GM12878 (cell line): ENCODE measurements around the gene UBE2G2. TPM values are rescaled to one million over a fixed set of nuclear protein-coding genes. Genes with fewer than 3 reads are reported as not detected.

Experiments
- ATAC-seq: fragments of 200-7000 bp; cut with Tn5 transposase; 3 replicates; pipeline ENCODE4 v1.9.1; 2020; ENCODE audit warnings: mild to moderate bottlenecking, moderate library complexity
- BruUV-seq: library from RNA; stranded (reverse); fragments of 400-500 nt; replicated peaks from 2 replicates; lab custom pipeline; 2021; lab: Mats Ljungman, UMichigan
- CTCF ChIA-PET: fragments of 300-600 bp; sonication (Branson Sonifier 250); formaldehyde crosslinking; extraction: SDS; loops from one replicate; lab custom pipeline; 2021; ENCODE audit warnings: inconsistent platforms; lab: Yijun Ruan, JAX
- POLR2A ChIA-PET: fragments of 350-600 bp; formaldehyde crosslinking; extraction: SDS; loops from one replicate; lab custom pipeline; 2021; ENCODE audit warnings: inconsistent platforms; lab: Charles Lee
- RAD21 ChIA-PET: fragments of 300-600 bp; sonication (Branson Sonifier 250); formaldehyde crosslinking; loops from one replicate; lab custom pipeline; 2023; ENCODE audit warnings: antibody characterized with exemption; ENCODE audit not compliant: unreplicated experiment; lab: Charles Lee
- SMC1A ChIA-PET: fragments of 300-600 bp; sonication (Branson Sonifier 250); formaldehyde crosslinking; loops from one replicate; lab custom pipeline; 2023; ENCODE audit not compliant: unreplicated experiment, uncharacterized antibody; lab: Charles Lee
- DNase-seq: peaks from one replicate; pipeline ENCODE4 v3.0.0-alpha.2; 2011; ENCODE audit warnings: low read depth, low spot score
- FAIRE-seq: peaks from 3 replicates; lab custom pipeline; 2011; peaks lifted over from hg19 to GRCh38; lab: Jason Lieb, UNC
- H2AFZ ChIP-seq: 2 replicates; pipeline ENCODE4 v1.6.0; 2011; ENCODE audit warnings: low read depth, low read length, control low read depth; ENCODE audit not compliant: control insufficient read depth
- H3K27ac ChIP-seq: 2 replicates; pipeline ENCODE4 v1.5.1; 2011; ENCODE audit warnings: control low read depth; ENCODE audit not compliant: control insufficient read depth, insufficient read depth
- H3K27me3 ChIP-seq, 2 experiments: replicated peaks in 1 of 2; 2 replicates each; pipeline versions ENCODE4 v1.6.0 to v1.6.1; 2011; ENCODE audit warnings: low read length in 1 of 2; ENCODE audit not compliant: control insufficient read depth in 2 of 2, insufficient read depth in 2 of 2
- H3K36me3 ChIP-seq, 2 experiments: 2 replicates each; pipeline ENCODE4 v1.5.1; 2011; ENCODE audit warnings: low read length in 1 of 2; ENCODE audit not compliant: control insufficient read depth in 2 of 2, insufficient read depth in 2 of 2
- H3K4me1 ChIP-seq: 2 replicates; pipeline ENCODE4 v1.6.1; 2011; ENCODE audit warnings: mild to moderate bottlenecking, low read length, moderate library complexity, mixed read lengths; ENCODE audit not compliant: control insufficient read depth, insufficient read depth
- H3K4me2 ChIP-seq: 2 replicates; pipeline ENCODE4 v1.6.0; 2011; ENCODE audit warnings: control low read depth; ENCODE audit not compliant: control insufficient read depth, insufficient read depth
- H3K4me3 ChIP-seq: fragments of 200-600 bp; sonication (generic); 2 replicates; pipeline ENCODE4 v1.5.1; 2016
- H3K79me2 ChIP-seq: 2 replicates; pipeline ENCODE4 v1.6.0; 2011; ENCODE audit warnings: low read length; ENCODE audit not compliant: control insufficient read depth, insufficient read depth
- H3K9ac ChIP-seq: 2 replicates; pipeline ENCODE4 v1.8.0; 2011; ENCODE audit warnings: low read length, control low read depth, mixed read lengths; ENCODE audit not compliant: control insufficient read depth, insufficient read depth
- H3K9me3 ChIP-seq: replicated peaks from 3 replicates; pipeline ENCODE4 v1.5.1; 2011; ENCODE audit warnings: mild to moderate bottlenecking, low read length; ENCODE audit not compliant: control insufficient read depth, insufficient read depth
- H4K20me1 ChIP-seq: 2 replicates; pipeline ENCODE4 v1.6.0; 2011; ENCODE audit not compliant: control insufficient read depth, insufficient read depth
- ESRRA ChIP-seq: IDR thresholded peaks from 2 replicates; pipeline ENCODE4 v1.6.1; 2012; ENCODE audit warnings: mild to moderate bottlenecking, low read length, improper control_type of control experiment
- MAX ChIP-seq: IDR thresholded peaks from 2 replicates; pipeline ENCODE4 v1.6.1; 2012; ENCODE audit warnings: low read depth, low read length, improper control_type of control experiment
- NFIC ChIP-seq: IDR thresholded peaks from 2 replicates; pipeline ENCODE4 v1.6.1; 2012; ENCODE audit warnings: low read depth, mild to moderate bottlenecking, inconsistent platforms, low read length, moderate library complexity
- NFYA ChIP-seq: IDR thresholded peaks from 2 replicates; pipeline ENCODE4 v1.6.1; 2011; ENCODE audit warnings: low read depth, mild to moderate bottlenecking, low read length, improper control_type of control experiment, borderline replicate concordance
- NR2F1 ChIP-seq: fragments of 450-650 bp; conservative IDR thresholded peaks from 2 replicates; pipeline ENCODE4 v1.6.1; 2017; ENCODE audit warnings: mild to moderate bottlenecking
- POLR2AphosphoS5 ChIP-seq: IDR thresholded peaks from 2 replicates; pipeline ENCODE4 v1.6.1; 2011; ENCODE audit warnings: mild to moderate bottlenecking, low read length, inconsistent platforms
- ZBED1 ChIP-seq: IDR thresholded peaks from 2 replicates; pipeline ENCODE4 v1.6.1; 2016; ENCODE audit warnings: borderline replicate concordance
- ZNF217 ChIP-seq: fragments of 450-650 bp; IDR thresholded peaks from 2 replicates; pipeline ENCODE4 v1.6.1; 2017; ENCODE audit warnings: antibody characterized with exemption, mild to moderate bottlenecking
- WGBS: methylation state at CpG from one replicate; pipeline ENCODE4 v1.1.6; 2016; ENCODE audit warnings: low lambda C conversion rate; ENCODE audit not compliant: insufficient replicate concordance, insufficient coverage; ENCODE audit errors: missing lambda C conversion rate; 5-methylcytosine and 5-hydroxymethylcytosine counted together
- in situ Hi-C: fragments of 300-500 bp; cut with MboI; formaldehyde crosslinking; loops from 9 replicates; pipeline ENCODE4 v1.14.3; 2018; ENCODE audit warnings: mixed read lengths
- intact Hi-C: fragments of 100-400 bp; cut with micrococcal nuclease; formaldehyde crosslinking; loops from one replicate; pipeline ENCODE4 v1.14.2; 2022; ENCODE audit not compliant: unreplicated experiment
- polyA plus RNA-seq, 11 experiments: library from polyadenylated mRNA; depleted of rRNA in 4 of 11; unstranded in 6 of 11; stranded (reverse) in 5 of 11; fragments of >200 nt; fragmentation: Nextera tagmentation in 4 of 11; fragmentation: Illumina TruSeq in 1 of 11; extraction: Ambion mirVana in 4 of 11; extraction: Trizol in 1 of 11; gene quantifications; 1 replicate in 1 of 11; 2 replicates in 10 of 11; pipeline versions ENCODE4 v1.2.1 to v1.2.3, GENCODE V29; 2011 to 2016; ENCODE audit warnings: inconsistent platforms in 2 of 11, missing spikeins in 2 of 11, low read depth in 1 of 11
- total RNA-seq, 4 experiments: library from RNA; depleted of rRNA in 3 of 4; stranded (reverse); fragments of >200 nt in 3 of 4; fragmentation: Illumina TruSeq in 1 of 4; extraction: Trizol in 1 of 4; gene quantifications; 2 replicates each; pipeline versions ENCODE4 v1.2.1 to v1.2.3, GENCODE V29; 2013 to 2021
- TF ChIP-seq, protein P1 (sequence below), 3 experiments: IDR thresholded peaks in 2 of 3; conservative IDR thresholded peaks in 1 of 3; 2 replicates each; pipeline ENCODE4 v1.5.1; 2011; ENCODE audit warnings: low read depth in 3 of 3, low read length in 3 of 3, mild to moderate bottlenecking in 3 of 3, control low read depth in 2 of 3, moderate library complexity in 2 of 3, inconsistent platforms in 1 of 3, mixed read lengths in 1 of 3; ENCODE audit not compliant: control insufficient read depth in 2 of 3, insufficient read depth in 1 of 3; ENCODE audit errors: extremely low read depth in 1 of 3
- TF ChIP-seq, protein P2 (sequence below): fragments of 150-350 bp; IDR thresholded peaks from 2 replicates; pipeline ENCODE4 v1.6.1; 2016; ENCODE audit warnings: low read depth, low read length

The UBE2G2 gene
- total and polyA plus RNA-seq, 10 of the 15 experiments (the other 5 are each of a cell fraction or from before 2014, with no cell fraction given): 27.0 to 139 (median 75.9) TPM

- H3K79me2 ChIP-seq: no peaks in the 10 kb centered on the region
- DNase-seq: no peak
- FAIRE-seq: no peak
- POLR2A ChIA-PET: no interaction called here
- RAD21 ChIA-PET: interaction anchor here (0.9 kb wide), 1 partner anchor 51 kb away, joined by 3 read pairs; no protein-coding TSS in a partner anchor
- no peak overlapping the region for H3K27ac ChIP-seq
- intact Hi-C loops (no loop called here), in situ Hi-C loops (no loop called here)
- TF ChIP-seq NR2F1: no peak
- no peak for TF ChIP-seq MAX
- no peak for TF ChIP-seq ZNF217
- no peaks in the 10 kb centered on the region for H4K20me1 ChIP-seq
- SMC1A ChIA-PET: no interaction called here
- H3K9ac ChIP-seq: no peak overlapping the region
- WGBS: 93% methylated on average over 26 of the region's 26 CpGs
- H3K27me3 ChIP-seq: no peaks in the 10 kb centered on the region
- no peaks in the 10 kb centered on the region for H3K9me3 ChIP-seq
- H2AFZ ChIP-seq: no peak overlapping the region
- CTCF ChIA-PET: no interaction called here
- no peak for ATAC-seq
- peaks cover 4 to 33% of the 10 kb centered on the region in 2 experiments; a peak in 3 of 4 replicates for H3K36me3 ChIP-seq
- no peak overlapping the region for H3K4me2 ChIP-seq
- BruUV-seq: no TSS peak
- H3K4me3 ChIP-seq: no peak overlapping the region
- no peaks in the 10 kb centered on the region for H3K4me1 ChIP-seq
These were observed 49.5 kb upstream of the UBE2G2 start for GRCh38 chr21:44850905-44851657.

DNA sequence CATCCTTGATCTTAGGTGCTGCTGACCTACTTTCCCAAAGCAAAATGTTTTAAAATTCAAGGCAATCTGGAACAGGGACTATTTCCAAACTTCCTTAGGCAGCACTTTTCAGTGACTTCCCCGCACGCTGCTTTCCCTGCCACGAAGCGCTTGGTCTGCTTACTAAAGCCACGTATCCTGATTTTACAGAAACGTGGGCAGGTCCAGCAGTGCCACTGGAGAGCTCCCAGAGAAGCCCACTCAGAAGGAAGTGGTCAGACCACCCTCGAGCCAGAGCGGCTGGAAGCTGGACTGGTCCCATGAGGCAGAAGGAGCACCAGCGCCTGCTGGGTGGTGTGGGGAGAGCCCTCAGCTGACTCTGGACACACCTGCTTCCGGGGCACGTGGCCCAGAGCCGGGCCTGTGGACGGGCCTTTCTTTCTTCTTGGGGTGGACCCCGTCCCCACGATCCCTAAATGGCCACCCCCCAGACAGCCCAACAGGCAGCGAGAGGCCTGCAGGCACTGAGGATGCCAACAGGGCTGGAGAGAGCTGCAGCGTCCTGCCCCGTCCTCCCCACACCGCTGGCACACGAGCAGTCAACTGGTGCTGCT is 48.7 kb upstream of the UBE2G2 start:
- Histone ChIP-seq H3K79me2 (no peaks in the 10 kb centered on the region), H3K4me2 (no peak overlapping the region), H3K9me3 (no peaks in the 10 kb centered on the region), H4K20me1 (no peaks in the 10 kb centered on the region), H3K36me3 (peaks cover 0 to 29% of the 10 kb centered on the region in 2 experiments; a peak in 3 of 4 replicates), H3K9ac (no peak overlapping the region), H3K4me1 (no peaks in the 10 kb centered on the region; the same call in 1 of the 2 replicates), H3K4me3 (no peak overlapping the region), H3K27ac (no peak overlapping the region), H2AFZ (no peak overlapping the region), H3K27me3 (no peaks in the 10 kb centered on the region; a peak in 1 of 4 replicates)
- ChIA-PET RAD21 (no interaction called here), CTCF (no interaction called here), SMC1A (no interaction called here), POLR2A (no interaction called here)
- intact Hi-C loops (no loop called here), in situ Hi-C loops (no loop called here)
- ATAC-seq: no peak
- BruUV-seq: no TSS peak
- FAIRE-seq: no peak
- whole genome bisulfite sequencing: 97% methylated on average over 20 of the region's 20 CpGs
- DNase-seq: no peak
- no peak for TF ChIP-seq NFIC
- TF ChIP-seq POLR2AphosphoS5: no peak
- no peak for TF ChIP-seq ZBED1
- no peak for TF ChIP-seq NFYA
- no peak for TF ChIP-seq ESRRA
- TF ChIP-seq, protein P1, sequence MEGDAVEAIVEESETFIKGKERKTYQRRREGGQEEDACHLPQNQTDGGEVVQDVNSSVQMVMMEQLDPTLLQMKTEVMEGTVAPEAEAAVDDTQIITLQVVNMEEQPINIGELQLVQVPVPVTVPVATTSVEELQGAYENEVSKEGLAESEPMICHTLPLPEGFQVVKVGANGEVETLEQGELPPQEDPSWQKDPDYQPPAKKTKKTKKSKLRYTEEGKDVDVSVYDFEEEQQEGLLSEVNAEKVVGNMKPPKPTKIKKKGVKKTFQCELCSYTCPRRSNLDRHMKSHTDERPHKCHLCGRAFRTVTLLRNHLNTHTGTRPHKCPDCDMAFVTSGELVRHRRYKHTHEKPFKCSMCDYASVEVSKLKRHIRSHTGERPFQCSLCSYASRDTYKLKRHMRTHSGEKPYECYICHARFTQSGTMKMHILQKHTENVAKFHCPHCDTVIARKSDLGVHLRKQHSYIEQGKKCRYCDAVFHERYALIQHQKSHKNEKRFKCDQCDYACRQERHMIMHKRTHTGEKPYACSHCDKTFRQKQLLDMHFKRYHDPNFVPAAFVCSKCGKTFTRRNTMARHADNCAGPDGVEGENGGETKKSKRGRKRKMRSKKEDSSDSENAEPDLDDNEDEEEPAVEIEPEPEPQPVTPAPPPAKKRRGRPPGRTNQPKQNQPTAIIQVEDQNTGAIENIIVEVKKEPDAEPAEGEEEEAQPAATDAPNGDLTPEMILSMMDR (IDR thresholded peaks at IDR 0.05 in 2 of 3, conservative IDR thresholded peaks at IDR 0.05 in 1 of 3; ENCODE audit: control insufficient read depth in 2 of 3, extremely low read depth in 1 of 3, insufficient read depth in 1 of 3, low read depth in 3 of 3, low read length in 3 of 3): no peak
- TF ChIP-seq, protein P2, sequence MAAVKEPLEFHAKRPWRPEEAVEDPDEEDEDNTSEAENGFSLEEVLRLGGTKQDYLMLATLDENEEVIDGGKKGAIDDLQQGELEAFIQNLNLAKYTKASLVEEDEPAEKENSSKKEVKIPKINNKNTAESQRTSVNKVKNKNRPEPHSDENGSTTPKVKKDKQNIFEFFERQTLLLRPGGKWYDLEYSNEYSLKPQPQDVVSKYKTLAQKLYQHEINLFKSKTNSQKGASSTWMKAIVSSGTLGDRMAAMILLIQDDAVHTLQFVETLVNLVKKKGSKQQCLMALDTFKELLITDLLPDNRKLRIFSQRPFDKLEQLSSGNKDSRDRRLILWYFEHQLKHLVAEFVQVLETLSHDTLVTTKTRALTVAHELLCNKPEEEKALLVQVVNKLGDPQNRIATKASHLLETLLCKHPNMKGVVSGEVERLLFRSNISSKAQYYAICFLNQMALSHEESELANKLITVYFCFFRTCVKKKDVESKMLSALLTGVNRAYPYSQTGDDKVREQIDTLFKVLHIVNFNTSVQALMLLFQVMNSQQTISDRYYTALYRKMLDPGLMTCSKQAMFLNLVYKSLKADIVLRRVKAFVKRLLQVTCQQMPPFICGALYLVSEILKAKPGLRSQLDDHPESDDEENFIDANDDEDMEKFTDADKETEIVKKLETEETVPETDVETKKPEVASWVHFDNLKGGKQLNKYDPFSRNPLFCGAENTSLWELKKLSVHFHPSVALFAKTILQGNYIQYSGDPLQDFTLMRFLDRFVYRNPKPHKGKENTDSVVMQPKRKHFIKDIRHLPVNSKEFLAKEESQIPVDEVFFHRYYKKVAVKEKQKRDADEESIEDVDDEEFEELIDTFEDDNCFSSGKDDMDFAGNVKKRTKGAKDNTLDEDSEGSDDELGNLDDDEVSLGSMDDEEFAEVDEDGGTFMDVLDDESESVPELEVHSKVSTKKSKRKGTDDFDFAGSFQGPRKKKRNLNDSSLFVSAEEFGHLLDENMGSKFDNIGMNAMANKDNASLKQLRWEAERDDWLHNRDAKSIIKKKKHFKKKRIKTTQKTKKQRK: no peak
